Left lobe of liver (tissue), 2 donors: ENCODE data around the gene TC2N. TPM values are rescaled to one million over a fixed set of nuclear protein-coding genes. Genes with fewer than 3 reads are reported as not detected.
A peak's percentile ranks its signal among the peaks of the same experiment; 100 is the strongest.
"Not testable (repeated sequence)": the region's sequence is repeated elsewhere in the genome, so short reads cannot be mapped to it uniquely, and the experiment has no call there.

ENCODE experiments used
- ATAC-seq: fragments of 200-7000 bp; cut with Tn5 transposase; one replicate; pipeline ENCODE4 v1.9.1; 2020; ENCODE audit warnings: mild to moderate bottlenecking, moderate library complexity
- DNase-seq: peaks from one replicate; pipeline ENCODE4 v3.0.0-alpha.2; 2020; ENCODE audit warnings: low spot score
- total RNA-seq: library from RNA; stranded (reverse); gene quantifications from one replicate; pipeline ENCODE4 v1.2.1, GENCODE V29; 2021
- donor health status: DM: no; HTN: no; CAD: no; lungs with moderate emphysema.
- donor health status: DM: no; HTN: yes; CAD: no.

Gene TC2N
- 1.5 TPM for total RNA-seq

DNA sequence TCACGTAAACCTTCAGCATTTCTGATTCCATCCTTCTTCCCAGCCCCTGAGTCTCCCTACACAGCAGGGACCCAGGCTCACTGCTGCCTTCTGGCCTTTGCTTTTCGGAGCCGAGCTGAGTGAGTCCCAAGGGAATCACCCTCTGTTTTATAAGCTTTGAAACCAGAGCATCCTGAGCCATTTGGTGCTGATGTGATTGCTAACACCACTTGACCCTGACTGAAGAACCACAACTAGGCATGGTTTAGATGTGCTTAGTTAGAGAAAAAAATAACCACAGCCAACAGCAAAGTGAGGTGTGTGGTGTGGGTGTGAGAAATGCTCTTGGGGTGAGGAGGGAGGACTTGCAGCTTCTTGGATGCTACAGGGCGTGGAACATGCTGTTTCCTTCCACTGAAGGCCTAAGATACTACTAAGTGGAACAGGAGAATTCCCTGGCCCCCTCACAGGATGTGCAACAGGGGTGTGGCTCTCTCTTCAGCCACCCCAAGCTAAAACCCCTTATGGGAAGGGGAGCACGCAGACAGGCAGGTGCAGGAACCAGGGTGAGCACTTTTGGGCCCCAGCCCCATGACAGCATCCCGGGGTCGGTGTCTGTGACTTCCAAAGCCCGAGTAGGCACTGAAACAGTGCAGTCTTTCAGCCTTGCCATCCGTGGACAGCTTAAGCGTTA is at the start of gene TC2N:
TSS of gene TC2N (minus strand) at position 221 of the 673 bp plus-strand sequence. CDS start 53,767 bp downstream, outside the sequence.
- DNase-seq (no peak), ATAC-seq (no peak)

- DNase-seq (no peak), ATAC-seq (no peak)
Measured at GRCh38 chr14:91912035-91912434, 44.7 kb upstream of the TC2N start.

GRCh38 chr14:91911474-91912032 is 44.2 kb upstream of the TC2N start:
- ATAC-seq (peak; percentile 95), DNase-seq (no peak)

DNA sequence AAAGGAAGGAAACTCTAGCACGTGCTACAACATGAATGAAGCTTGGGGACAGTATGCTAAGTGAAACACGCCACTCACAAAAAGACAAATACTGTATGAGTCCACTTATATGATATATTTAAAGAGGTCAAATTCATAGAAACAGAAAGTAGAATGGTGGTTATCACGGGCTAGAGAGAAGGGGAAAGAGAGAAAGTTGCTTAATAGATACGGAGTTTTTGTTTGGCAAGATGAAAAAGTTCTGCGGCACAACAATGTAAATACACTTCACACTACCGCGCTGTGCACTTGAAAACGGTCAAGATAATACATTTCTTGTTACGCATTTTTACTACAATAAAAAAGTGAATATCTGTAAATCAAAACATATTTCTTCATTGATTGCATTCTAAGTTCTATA is 42.9 kb upstream of the TC2N start:
- no peak for DNase-seq
- no peak for ATAC-seq

DNA sequence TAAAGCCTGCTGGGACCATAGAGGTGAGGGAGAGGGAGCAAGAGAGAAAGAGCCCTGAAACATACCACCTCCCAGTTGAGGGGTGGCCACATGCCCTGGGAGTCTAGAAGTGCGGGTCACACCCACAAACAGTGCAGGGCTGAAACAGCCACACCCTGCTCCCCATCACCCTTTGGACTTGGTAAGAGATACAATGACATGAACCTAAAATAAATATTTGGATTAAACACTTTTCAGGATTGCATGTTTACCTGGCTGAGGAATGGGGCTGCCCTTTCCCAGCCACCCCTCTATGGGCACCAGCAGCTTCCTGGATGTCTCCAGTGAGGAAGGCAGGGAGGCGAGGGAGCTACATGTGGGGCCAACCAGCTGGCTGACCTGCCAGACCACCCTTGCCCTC is 39.0 kb upstream of the TC2N start:
- ATAC-seq (peak; percentile 81), DNase-seq (peak; percentile 51)

DNA sequence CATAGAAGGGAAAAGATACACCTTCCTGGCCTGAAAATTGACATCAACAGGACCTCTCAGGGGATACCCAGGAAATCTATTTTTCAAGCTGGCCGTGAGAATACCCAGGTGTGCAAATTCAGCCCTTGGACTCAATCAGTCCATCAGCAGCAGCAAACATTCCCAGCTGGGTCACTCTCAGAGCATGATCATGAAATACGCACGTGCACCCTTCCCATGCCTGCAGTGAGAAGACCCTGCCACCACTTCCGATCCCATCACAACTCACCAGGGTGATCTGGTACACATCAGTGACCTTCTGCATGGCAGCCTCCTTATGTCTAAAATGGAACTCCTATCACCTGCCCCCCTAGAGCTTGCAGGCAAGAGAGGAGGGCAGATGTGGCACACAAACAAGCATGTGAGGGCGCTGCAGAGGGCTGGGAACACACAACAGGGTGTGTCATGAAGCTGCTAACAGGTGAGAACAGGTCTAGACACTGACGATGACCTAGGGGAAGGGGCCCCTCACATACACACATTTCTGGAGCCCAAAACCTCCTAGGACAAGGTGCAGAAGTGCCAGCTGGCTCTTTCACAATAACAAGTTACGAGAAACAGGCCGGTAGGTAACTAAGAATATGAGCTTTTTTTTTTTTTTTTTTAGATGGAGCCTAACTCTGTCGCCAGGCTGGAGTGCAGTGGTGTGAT is 37.8 kb upstream of the TC2N start:
- DNase-seq (no peak), ATAC-seq (peak; percentile 55)

DNA sequence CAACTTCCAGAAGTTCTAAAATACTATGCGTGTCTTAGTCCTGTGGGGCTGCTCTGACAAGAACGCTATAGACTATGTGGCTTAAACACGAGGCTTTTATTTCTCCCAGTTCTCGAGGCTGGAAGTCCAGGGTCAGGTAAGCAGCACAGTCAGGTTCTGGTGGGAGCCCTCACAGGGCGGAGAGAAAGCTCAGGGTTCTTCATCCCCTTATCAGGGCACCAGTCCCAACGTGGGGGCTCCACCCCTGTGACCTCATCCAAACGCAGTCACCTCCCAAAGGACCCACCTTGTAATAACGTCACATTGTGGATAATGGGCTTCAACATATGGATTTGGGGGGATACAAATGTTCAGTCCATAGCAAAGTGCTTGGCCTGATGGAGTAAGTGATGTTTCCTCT is 37.1 kb upstream of the TC2N start:
- ATAC-seq (no peak), DNase-seq (no peak)

DNA sequence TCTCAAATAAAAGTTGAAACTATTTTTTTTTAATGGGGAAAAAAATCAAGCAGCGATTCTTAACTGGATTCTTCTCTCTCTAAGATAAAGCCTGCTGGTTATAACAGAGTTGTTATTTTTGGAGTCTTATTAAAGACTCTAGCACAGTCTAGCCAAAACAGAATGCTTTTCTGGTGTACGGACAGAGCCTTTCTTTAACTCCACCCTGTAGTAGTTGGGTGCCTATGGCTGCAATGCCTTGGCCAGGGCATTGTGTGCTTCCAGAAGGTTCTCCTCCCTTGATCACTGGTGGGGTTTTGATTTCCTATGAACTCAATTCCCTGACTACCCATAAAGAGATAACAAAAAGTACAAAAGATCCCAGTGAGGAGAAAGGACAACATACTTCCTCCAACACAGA is 35.7 kb upstream of the TC2N start:
- ATAC-seq (no peak), DNase-seq (no peak)

DNA sequence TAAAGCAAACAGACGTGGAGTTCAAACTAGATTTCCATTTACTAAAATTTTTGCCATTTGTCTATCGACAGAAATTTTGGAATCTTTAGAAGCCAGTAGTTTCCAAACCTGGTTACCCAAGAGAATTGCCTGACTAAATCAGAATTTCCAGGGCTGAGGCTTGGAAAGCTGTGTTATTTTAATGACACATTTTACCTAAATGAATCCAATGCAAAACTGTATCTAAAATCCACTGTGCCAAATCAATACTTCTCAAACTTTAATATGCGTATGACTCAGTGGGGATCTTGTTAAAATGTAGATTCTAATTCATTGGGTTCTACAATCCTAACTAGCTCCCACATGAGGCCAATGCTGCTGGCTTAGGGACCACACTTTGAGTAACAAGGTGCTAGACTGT is 35.0 kb upstream of the TC2N start:
- no peak for ATAC-seq

GRCh38 chr14:91901449-91902226 is 34.3 kb upstream of the TC2N start:
- DNase-seq: no peak
- no peak for ATAC-seq

More for the DNA sequence above, 35.0 kb upstream of the TC2N start:
- DNase-seq: no peak

GRCh38 chr14:91899806-91900205 is 32.5 kb upstream of the TC2N start:
- DNase-seq (no peak), ATAC-seq (no peak)

DNA sequence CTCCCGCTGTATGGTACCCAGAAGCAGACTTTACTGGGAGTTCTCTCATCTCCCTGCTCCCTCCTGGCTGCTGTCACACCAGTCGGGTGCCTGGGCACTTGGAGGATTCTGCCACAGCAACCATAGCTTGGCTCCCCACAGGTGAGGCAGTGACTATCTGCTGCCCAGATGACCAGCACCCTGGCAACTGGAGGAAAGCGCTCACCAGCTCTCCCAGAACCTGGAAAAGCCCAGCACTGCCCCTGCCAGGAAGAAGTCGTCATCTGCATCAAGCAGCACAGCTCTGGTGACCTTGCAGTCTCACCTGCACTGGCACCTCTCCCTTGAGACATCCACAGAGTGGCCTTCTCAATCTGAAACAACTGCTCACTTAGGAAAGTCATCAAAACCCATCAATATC is 31.9 kb upstream of the TC2N start:
- peak; percentile 79 for ATAC-seq

GRCh38 chr14:91898372-91898771 is 31.0 kb upstream of the TC2N start:
- DNase-seq (no peak), ATAC-seq (no peak)

More for the DNA sequence above, 31.9 kb upstream of the TC2N start:
- DNase-seq: peak; percentile 67

DNA sequence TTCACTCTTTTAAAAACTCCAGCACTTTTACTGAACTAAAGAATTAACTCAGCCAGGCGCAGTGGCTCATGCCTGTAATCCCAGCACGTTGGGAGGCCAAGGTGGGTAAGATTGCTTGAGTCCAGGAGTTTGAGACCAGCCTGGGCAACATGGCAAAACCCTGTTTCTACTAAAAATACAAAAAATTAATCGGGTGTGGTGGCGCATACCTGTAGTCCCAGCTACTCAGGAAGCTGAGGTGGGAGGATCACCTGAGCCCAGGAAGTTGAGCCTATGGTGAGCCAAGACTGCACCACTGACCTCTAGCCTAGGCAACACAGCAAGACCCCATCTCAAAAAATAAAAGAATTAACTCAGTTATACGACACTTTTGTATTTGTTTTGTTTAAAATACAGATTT is 30.4 kb upstream of the TC2N start:
- ATAC-seq, DNase-seq: not testable (repeated sequence)

DNA sequence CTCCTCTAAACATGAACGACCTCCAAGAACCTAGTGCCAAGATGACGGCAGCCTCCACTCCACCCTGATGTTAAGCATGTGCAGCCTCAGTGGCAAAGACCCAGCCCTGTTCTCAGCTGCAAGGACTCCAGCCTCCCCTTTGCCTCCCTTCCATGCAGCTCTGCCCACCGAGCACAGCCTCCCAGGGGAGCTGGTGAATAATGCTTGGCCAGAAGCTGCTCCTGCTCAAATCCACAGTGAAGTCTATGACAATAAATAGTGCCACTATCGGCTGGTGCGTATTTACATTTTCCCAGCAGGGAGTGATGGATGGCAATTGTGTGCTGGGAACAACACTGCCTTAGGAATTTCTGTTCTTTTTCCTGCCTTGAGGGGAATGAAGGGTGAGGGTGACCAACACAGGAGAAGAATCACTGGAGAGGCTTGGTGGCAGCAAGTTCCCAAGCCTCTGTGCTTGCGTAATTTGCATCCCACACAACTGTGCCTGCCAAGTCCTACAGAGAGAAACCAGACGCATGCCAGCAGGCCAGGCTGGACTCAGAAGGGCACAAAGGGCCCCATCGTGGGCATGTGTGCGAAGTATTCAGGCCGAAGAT is 29.9 kb upstream of the TC2N start:
- ATAC-seq: peak; percentile 91

DNA sequence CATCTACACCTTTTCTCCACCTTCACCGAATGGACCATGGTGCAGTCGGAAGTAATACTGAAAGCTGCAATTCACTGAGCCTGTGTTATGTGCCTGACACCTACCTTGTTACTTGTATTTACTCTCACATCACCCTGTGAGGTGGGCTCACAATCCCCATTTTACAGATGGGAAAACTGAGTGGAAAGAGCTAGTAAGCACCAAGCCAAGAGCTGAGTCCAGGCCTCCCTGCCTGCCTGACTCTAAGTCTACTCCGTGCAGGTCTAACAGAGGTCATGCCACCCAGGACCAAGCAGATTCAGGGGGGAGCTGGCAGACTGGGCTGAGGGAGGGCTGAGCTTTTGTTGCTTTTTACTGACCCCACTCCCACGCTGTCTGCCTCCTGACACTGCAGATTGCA is 29.1 kb upstream of the TC2N start:
- no peak for ATAC-seq
- no peak for DNase-seq

More for the DNA sequence above, 29.9 kb upstream of the TC2N start:
- DNase-seq: peak; percentile 88

DNA sequence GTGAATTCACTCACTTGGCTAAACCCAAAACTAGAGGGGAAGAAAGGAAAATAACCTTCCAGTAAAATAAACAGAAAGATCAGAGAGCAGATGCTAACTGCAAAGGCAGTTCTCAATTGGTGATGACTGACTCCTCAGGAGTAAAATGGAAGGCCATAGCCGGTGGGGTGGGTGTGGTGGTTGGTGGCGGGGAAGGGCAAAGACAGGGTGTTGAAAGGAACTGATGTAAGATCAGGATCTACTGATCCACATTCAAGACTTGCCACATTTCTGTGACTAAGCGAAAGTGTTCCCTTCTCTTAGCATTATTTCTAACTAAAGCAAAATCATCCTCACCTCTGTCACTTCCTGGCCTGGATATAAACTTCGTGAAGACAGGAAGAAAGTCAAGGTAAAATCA is 26.3 kb upstream of the TC2N start:
- ATAC-seq (no peak), DNase-seq (no peak)

DNA sequence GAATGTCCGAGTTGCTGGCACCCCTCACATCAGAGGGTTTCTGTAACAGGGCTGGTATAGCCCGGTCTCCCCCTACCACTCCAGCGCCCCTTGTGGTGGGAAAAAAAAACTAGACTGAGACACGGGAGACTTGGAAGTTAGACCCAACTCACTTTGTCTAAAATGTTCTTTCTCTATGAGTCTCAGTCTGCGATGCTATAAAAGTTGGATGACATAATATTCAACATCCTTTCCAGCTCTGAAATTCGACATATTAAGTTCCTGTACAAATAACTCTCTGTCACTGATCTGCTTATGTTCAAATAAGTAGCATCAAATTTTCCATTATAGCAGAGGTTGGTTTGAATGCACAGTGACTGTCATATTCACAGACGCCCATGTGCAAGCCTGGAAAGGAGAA is 25.7 kb upstream of the TC2N start:
- ATAC-seq (no peak), DNase-seq (no peak)

DNA sequence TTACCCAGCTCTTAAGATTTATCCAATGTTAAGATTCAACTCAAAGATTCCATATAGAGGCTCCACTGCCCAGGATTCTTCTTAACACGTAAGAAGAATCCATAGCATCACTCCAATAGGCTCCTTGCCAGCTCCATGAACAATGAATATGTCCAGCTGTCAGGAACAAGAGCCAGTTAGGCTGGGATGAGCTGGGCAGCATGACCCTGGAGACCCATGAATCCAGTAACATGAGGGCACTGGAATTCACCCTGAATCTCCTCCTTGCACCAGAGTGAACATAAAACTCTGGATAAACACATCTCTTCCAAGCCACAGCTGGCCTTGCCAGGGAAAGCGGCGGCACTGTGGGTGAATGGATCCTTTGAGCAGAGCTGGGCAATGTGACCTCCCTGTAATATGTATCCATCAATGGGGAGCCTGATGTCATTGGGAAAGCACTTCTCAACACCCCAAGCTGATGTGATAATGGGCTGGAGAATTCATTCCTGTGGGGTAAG is 24.4 kb upstream of the TC2N start:
- ATAC-seq (no peak), DNase-seq (no peak)

GRCh38 chr14:91891101-91891500 is 23.8 kb upstream of the TC2N start:
- DNase-seq (no peak), ATAC-seq (no peak)

DNA sequence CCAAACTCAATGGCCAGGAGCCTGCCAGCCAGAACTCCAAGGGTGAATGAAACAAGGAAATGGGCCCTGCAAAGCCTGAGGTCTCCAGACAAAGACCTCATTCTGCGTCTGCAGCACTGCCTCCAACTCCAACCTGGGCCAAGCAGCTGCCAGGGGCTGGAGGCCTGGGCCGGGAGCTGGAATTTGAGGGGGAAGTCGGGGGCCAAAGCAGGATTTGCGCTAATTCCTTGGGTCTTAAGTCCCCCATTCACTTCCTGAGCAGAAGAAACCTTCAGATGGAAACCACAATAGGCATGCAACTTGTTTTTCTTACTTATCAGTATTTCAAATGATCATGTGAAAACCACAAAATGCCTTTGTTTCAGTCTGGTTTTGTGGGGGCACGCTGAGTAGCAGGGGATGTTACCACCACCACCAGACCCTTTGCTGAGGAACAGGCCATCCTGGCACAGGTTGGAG is 23.0 kb upstream of the TC2N start:
- ATAC-seq: no peak
- DNase-seq: no peak
